NCI-H82 (cell line): ENCODE measurements around the gene ZFR2.
A peak's percentile ranks its signal among the peaks of the same experiment; 100 is the strongest.
"Not testable (repeated sequence)": the region's sequence is repeated elsewhere in the genome, so short reads cannot be mapped to it uniquely, and the experiment has no call there.

ENCODE experiments used
- DNase-seq: peaks from one replicate; lab custom pipeline; 2025; lab: John Stamatoyannopoulos, UW

The ZFR2 gene

DNA sequence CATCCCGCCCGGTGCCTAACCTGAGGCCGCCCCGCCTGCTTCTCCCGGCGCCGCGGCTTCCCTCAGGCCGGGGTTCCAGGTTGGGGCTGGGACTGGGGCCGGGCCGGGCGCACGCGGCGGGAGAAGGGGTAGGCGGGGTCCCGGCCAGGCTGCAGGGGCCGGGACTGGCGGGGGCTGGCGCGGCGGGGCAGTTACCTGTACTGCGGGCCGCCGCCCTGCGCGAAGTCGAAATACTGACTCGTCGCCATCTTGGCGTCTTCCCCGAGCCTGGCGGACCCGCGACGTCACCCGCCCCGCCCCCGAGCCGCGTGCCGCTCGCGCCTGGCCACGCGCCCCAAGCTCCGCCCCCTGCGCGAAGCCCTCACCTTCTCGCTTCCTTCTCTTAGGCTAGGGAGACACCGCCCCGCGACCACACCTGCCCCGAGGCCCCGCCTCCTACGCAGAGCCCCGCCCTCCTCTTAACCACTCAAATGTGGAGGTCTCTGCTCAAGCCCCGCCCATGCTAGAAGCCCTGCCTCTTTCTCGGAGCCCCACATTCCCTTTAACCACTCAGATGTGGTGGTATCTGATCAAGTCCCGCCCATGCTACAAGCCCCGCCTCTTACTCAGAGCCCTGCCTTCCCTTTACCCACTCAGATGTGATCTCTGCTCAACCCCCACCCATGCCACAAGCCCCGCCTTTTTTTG lies at the start of gene ZFR2:
Gene ZFR2, minus strand, starts transcription at position 269 of the 687 bp plus-strand sequence. Its CDS starts 21 bp downstream, at position 248.
- peak; percentile 35 for DNase-seq

DNA sequence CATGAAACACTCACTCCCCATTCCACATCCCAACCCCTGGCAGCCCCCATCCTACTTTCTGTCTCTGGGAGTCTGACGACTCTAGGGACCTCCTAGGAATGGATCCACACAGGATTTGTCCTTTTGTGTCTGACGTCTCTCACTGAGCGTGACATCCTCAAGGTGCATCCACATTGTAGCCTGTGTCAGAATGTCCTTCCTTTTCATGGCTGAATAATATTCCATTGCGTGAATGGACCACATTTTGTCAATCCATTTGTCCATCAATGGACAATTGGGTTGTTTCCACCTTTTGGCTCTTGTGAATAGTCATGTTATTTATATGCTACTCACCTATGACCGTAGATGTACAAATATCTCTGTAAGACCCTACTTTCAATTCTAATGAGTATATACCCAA lies 47.2 kb upstream of the ZFR2 start:
- no peak for DNase-seq

DNA sequence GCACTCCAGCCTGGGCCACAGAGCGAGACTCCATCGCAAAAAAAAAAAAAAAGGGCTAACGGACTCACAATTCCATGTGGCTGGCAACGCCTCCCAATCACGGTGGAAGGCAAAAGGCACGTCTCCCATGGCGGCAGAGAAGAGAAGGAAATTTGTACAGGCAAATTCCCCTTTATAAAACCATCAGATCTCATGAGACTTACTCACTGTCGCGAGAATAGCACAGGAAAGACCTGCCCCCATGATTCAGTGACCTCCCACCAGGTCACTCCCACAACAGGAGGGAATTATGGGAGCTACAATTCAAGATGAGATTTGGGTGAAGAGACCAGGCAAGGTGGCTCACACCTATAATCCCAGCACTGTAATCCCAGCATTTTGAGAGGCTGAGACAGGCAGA lies 45.4 kb upstream of the ZFR2 start:
- DNase-seq, result no peak

DNA sequence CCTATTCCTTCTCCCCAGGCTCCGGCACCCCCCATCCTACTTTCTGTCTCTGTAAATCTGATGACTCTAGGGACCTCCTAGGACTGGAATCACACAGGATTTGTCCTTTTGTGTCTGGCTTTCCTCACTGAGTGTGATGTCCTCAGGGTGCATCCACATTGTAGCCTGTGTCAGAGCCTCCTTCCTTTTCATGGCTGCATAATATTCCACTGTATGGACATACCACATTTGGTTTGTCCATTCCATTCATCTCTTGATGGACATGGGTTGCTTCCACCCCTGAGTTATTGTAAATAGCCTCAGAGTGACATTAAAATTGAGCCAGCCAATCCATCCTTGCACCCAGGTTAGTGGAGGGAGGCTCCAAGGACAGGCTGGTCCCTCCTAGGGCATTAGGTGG lies 41.3 kb upstream of the ZFR2 start:
- DNase-seq, result no peak

DNA sequence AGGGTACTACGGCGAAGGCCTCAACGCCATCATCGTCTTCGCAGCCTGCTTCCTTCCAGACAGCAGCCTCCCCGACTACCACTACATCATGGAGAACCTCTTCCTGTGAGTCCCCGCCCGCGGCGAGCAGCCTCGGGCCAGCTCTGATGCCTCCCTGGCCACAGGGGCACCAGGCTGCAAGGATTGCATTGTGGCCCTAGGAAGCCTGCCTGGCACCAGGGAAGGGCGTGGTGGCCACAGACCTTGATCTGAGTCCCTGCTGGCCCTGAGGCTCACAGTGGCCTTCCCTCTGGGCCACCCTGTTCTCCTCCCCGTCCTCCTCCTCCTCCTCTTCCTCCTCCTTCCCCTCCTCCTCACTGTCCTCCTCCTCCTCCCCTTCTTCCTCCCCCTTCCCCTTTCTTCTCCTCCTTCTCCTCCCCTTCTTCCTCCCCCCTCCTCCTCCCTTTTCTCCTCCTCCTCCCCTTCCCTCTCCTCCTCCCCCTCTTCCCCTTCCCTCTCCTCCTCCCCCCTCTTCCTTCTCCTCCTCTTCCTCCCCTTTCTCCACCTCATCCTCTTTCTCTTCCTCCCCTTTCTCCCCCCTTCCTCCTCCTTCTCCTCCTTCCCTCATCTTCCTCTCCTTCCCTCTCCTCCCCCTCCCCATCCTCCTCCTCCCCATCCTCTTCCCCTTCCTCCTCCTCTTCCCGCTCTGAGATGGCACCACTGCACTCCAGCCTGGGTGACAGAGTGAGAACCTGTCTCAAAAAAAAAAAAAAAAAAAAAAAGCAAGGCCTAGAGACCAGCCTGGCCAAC lies 39.6 kb upstream of the ZFR2 start:
- DNase-seq, result no peak

DNA sequence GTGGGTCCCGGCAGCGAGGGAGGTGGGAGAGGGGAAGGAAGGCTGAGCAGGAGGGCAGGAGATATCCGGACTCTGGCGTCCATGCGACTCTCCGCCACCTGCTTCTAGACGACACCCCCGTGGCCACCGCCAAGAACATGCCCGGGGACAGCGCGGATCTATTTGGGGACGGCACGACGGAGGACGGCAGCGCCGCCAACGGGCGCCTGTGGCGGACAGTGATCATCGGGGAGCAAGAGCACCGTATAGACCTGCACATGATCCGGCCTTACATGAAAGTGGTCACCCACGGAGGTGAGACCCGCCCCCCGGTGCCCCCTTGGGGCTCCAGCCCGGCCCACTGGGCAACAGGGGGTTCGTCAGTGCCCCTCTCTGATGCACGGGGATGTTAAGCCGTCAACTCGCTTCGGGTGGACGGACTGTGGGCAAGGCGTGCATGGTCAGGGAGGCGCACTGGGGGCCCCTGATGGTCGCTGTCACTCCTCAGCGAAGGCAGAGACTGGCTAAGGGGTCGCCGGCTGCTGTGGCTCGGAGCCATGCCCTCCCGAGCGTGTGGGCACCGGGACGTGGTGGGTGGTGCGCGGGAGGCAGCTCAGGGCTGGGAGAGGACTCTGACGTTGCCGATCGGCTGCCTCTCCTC lies 38.9 kb upstream of the ZFR2 start:
- DNase-seq, result no peak

DNA sequence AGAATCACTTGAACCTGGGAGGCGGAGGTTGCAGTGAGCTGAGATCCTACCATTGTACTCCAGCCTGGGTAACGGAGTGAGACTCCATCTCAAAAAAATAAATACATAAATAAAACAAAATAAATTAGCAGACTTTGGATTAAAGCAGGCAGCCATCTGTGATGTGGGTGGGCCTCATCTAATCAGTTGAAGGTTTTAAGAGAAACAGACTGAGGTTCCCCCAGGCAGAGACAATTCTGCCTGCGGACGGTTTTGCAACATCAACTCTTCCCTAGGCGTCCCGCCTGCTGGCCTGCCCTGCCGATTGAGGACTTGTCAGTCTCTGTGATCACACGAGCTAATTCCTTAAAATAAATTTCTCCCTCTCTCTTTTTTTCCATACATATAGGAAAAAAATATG lies 35.4 kb upstream of the ZFR2 start:
- no peak for DNase-seq

DNA sequence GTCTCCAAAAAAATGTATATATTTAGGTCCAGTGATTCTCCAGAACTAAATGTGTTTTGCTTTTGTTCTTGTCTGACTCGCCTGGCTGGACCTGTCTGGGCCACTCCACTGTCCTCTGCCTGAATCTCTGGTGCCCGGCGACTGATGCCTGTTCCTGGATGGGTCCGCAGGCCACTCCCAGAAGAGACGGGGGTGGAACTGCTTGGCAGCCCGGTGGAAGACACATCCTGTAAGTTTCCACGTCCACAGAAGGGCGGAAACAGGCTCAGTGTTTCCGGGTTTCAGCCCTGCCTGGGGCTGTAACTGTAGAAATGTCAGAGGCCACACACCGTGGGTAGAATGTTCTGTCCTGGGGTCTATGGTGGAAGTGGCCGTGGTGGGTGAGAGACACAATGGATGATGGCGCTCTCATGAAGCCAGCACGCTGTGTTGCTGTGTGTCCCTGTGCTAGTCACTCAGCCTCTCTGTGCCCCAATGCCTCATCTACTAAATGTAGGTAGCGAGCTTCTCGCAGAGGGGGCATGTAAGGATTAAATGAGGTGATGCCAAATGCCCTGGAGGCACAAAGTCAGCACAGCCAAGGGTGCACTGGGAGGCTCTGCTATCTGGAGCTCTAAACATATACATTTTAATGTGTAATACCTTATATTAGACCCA lies 33.6 kb upstream of the ZFR2 start:
- DNase-seq, result no peak

DNA sequence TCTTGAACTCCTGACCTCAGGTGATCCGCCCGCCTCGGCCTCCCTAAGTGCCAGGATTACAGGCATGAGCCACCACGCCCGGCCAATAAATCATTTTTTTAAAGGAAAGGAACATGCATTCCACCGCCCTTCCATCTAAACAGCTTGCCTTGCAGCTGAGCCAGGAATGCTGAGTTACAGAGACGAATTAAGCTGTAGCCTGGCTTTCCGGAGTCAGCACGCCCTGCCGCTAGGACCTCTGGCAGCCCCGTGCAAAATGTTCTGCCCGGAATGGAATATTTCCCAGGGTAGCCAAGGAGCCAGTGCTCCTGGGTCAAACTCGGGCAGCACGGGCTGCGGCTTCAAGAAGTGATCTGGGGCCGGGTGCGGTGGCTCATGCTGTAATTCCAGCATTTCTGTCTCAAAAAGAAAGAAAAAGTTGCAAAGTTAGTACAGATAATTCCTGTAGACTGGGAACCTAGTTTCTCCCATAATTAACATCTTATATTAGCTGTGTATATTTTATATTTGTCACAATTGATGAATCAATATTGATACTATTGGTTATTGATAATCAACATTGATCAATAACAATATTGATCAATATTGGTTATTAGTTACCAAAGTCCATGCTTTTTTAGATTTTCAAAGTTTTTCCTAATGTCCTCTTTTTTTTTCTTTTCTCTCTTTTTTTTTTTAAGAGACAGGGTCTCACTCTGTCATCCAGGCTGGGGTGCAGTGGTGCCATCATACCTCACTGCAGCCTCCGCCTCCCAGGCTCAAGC lies 30.9 kb upstream of the ZFR2 start:
- no peak for DNase-seq

DNA sequence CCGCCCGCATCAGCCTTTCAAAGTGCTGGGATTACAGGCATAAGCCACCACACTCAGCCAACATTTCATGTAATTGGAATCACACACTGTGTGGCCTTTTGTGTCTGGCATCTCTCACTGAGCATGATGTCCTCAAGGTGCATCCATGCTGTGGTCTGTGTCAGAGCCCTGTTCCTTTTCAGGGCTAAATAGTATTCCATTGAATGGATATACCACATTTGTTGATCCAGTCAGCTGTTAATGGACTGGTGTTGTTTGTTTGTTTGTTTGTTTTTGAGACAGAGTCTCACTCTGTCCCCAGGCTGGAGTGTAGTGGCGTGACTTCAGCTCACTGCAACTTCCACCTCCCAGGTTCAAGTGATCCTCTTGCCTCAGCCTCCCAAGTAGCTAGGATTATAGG lies 29.6 kb upstream of the ZFR2 start:
- no peak for DNase-seq

DNA sequence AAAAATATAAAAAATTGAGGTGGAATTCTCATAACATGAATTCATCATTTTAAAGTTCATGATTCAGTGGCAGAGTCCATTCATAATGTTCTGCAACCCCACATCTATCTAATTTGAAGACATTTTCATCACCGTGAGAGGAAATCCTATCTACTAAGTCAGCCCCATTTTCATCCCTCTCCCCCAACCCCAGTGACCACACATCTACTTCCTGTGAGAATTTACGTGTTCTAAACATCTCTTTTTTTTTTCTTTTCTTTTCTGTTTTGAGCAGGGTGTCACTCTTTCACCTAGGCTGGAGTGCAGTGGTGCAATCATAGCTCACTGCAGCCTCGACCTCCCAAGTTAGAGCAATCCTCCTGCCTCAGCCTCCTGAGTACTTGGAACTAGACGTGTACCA lies 29.1 kb upstream of the ZFR2 start:
- no peak for DNase-seq

DNA sequence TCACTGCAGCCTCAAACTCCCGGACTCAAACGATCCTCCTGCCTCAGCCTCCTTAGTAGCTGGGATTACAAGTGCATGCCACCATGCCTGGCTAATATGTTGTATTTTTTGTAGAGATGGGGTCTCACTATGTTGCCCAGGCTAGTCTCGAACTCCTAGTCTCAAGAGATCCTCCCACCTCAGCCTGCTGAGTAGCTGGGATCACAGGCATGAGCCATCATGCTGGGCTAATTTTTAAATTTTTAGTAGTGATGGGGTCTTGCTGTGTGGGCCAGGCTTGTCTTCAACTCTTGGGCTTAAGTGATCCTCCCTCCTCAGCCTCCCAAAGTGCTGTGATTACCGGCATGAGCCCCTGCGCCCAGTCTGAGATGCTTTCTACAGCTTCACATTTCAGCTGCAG lies 26.9 kb upstream of the ZFR2 start:
- DNase-seq, result no peak

DNA sequence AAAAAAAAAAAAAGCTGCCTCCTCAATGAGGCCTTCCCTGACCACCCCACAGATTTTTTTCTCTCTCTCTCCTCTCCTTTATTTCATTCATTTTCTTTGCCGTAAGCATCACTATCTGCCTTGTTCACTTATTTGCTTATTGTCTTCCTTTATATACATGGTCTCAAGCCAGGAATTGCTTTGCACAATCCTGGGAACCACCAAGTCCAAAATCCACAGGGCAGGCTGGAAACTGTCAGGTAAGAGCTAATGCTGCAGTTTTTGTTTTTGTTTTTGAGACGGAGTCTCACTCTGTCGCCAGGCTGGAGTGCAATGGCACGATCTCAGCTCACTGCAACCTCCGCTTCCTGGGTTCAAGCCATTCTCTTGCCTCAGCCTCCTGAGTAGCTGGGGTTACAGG lies 26.1 kb upstream of the ZFR2 start:
- DNase-seq, result not testable (repeated sequence)

DNA sequence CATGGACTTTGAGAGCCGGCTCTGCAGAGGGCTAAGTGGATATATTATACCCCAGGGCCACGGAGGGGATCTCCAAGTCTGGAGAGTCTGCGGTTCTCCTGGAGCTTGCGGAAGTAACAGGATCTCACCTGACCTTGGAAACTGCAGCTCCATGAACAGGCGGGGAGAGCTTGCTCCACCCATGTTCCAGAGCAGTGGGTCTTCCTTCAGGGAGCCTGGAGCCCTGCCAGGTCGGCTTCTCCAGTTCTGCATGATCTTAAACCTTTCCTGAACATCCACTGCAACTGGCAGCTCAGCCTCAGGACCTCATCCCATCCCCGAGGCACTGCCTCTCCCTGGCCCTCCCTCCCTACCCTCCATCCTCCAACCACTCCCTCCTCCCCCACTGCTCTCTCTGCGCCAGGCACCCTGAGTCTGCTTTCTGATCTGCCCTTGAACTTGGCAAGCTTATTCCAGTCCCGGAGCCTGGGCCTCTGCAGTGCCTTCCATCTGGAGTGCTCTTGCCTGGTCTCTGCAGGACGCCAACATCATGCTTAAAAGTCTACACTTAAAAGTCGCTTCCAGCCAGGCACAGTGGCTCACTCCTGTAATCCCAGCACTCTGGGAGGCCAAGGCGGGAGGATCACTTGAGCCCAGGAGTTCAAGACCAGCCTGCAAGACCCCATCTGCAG lies 24.8 kb upstream of the ZFR2 start:
- no peak for DNase-seq

DNA sequence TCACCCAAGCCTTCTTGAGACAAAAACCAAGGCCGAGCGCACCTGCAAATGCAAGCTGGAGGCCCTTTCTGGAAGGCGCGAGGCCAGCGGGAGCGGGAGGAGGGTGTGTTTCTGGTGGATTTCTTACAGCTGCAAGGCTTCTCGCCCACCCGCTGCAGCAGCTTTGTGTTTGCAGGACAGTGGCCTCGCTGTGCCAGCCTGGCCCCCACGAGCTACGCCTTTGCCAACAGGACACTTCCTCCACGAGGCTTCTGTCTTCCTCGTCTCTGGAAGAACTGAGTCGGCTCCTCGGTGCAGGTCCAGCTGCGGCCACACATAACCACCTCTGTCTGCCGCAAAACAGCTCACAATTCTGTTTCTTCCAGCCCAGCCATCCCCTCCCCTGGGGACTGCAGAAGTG lies 21.8 kb upstream of the ZFR2 start:
- no peak for DNase-seq

DNA sequence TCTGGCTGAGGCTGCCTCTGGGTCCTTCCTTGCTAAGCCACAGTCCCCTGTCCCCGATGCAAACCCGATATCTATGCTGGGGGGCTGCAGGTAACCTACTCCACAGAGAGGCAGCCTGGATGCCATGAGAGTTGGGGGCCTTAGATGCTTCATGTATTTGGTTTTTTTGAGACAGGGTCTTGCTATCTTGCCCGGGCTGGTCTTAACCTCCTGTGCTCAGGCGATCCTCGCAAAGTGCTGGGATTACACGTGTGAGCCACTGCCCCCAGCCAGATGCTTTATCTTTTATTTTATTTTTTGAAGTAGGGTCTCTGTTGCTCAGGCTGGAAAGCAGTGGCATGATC lies 13.2 kb upstream of the ZFR2 start:
- DNase-seq, result no peak

DNA sequence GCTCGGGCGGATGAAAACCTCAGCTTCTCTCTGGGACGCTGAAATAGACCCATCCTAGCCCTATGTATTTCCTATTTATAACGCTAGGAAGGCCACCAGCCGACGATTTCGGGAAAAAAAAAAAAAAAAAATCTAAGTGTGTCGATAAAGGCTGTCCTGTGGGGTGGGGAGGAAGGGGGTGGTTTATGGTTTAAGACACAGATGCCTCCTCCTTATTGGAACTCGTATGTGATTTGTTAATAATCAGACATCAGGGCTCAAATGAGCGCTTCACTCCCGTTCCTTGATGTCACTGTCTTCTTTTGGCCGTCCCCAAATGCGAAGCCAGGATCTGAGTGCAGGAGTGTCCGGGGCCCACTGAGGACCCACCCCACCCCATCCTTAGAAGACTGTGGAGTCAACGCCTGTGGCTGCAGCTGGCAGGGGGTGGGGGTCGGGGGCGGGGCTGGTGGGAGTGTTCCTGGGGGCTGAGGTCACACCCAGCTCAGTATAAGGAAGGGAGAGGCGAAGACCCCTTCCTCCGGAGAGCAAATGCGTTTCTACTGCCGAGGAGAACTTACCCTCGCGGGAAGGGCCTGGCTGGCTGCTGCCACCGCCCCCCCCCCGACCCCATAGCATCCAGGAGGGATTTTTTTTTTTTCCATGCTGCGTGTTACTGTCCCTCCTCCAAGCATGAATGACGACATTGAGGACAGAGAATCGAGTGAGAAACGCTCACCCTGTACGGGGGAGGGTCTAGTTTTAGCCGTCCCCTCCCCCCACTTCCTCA lies 12.6 kb upstream of the ZFR2 start:
- peak; percentile 60 for DNase-seq

DNA sequence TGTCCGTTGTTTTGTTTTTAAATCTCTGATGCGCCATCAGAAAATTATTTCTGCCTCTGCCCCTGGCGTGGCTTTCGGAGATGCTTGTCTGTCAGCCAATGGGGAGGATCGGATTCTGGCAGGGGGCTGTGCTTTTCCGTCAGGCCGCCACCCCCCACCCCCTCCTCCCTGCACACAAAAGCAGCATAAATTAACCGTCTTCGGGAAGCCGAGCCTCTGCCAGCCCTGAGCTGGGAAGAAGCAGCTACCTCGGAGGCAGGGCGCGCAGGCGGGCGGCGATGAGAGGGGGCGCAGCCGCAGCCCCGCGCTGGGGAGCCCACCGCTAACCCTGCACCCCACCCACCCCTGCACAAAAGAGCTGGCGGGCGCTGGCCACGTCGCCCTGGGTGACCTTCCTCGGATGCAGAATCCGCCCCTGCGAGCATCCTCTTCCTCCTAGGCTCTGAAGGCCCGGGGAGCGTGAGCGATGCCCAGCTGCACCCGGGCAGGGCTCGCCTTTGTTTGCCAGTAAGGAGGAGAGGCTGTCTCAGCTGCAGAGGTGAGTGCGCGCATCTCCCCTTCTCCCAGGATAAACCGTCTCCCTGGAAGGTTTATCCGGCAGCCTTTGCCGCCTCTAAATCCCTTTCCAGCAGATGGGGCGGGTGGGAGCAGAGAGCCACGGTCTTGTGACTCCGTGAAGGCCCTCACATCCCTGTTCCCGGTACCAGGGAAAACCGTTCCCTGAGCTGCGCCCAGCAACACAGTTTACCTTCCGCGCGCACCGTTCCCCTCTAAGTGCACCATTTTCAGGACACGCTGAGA lies 11.8 kb upstream of the ZFR2 start, which contains the start of gene ATCAY:
Gene ATCAY, plus strand, starts transcription at position 215 of the 801 bp plus-strand sequence. CDS start 5,083 bp downstream, outside the sequence.
- DNase-seq, result peak; percentile 92

DNA sequence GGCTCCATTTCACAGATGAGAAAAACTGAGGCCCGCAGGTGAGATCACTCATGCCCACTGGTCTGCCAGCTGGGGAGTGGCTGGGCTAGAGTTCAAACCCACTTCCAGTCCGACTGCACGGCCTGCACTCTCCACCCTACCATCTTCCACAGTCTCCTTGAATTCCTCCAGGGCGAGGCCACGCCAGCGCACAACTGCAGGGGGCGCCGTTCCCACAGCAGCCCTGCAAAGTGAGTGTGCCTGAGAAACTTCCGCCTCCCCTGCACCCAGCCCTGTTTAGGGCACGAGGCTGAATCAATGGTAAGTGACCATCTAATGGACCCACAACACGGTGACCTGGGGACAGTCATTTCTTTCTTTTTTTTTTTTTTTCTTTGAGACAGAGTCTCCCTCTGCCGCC lies 10.8 kb upstream of the ZFR2 start:
- no peak for DNase-seq

DNA sequence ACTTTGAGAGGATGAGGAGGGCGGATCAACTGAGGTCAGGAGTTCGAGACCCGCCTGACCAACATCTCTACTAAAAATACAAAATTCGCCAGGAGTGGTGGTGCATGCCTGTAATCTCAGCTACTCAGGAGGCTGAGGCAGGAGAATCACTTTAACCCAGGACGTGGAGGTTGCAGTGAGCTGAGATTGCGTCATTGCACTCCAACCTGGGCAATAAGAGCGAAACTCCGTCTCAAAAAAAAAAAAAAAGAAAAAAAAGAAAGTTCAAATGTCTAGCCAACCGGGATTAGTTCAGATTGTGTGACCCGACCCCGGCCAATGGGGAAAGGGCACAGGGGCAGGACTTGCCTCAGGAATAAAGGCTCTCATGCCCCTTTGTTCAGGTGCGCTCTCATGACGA lies 5.9 kb upstream of the ZFR2 start:
- not testable (repeated sequence) for DNase-seq
